AG10803 (cell line): ENCODE results near the gene TRIM8.

Experiments used
- DNase-seq: peaks from one replicate; pipeline ENCODE4 v3.0.0; 2010; ENCODE audit warnings: low read depth
- H3K4me3 ChIP-seq: 2 replicates; pipeline ENCODE4 v1.5.1; 2011; ENCODE audit warnings: mild to moderate bottlenecking, low read length, control low read depth
- CTCF ChIP-seq: conservative IDR thresholded peaks from 2 replicates; pipeline ENCODE4 v1.5.1; 2011; ENCODE audit warnings: mild to moderate bottlenecking, low read length, control low read depth, inconsistent platforms

TRIM8 gene

GRCh38 chr10:102650655-102651454, 6.6 kb downstream of the TRIM8 start:
- DNase-seq: no peak
- no peak for TF ChIP-seq CTCF
- no peak overlapping the region for H3K4me3 ChIP-seq

- TF ChIP-seq CTCF: no peak
- DNase-seq: no peak
- no peak overlapping the region for H3K4me3 ChIP-seq
Observed at GRCh38 chr10:102651455-102652169, 7.3 kb downstream of the TRIM8 start.

GRCh38 chr10:102652170-102652916, 8.1 kb downstream of the TRIM8 start:
- no peak for DNase-seq
- TF ChIP-seq CTCF: no peak

GRCh38 chr10:102653060-102653459, 8.8 kb downstream of the TRIM8 start:
- no peak for TF ChIP-seq CTCF
- no peak overlapping the region for H3K4me3 ChIP-seq
- DNase-seq: no peak

More at GRCh38 chr10:102652170-102652916, 8.1 kb downstream of the TRIM8 start:
- no peak overlapping the region for H3K4me3 ChIP-seq

GRCh38 chr10:102654566-102654965, 10.3 kb downstream of the TRIM8 start:
- TF ChIP-seq CTCF: no peak
- no peak for DNase-seq
- H3K4me3 ChIP-seq: no peak overlapping the region

GRCh38 chr10:102654969-102655368, 10.7 kb downstream of the TRIM8 start:
- no peak overlapping the region for H3K4me3 ChIP-seq
- DNase-seq: no peak
- TF ChIP-seq CTCF: no peak
